SK-N-SH treated with all-trans-retinoic acid at 6 μM for 48 hours (cell line): Measurements from ENCODE around the gene AKT3.

Experiments used
- ATAC-seq: fragments of 200-7000 bp; cut with Tn5 transposase; 3 replicates; pipeline ENCODE4 v1.9.1; 2020; ENCODE audit warnings: mild to moderate bottlenecking, moderate library complexity
- ARNTL ChIP-seq: fragments of 450-650 bp; formaldehyde crosslinking; IDR thresholded peaks from 2 replicates; pipeline ENCODE4 v1.5.0; 2020; ENCODE audit warnings: low read depth, mild to moderate bottlenecking, moderate library complexity, borderline replicate concordance
- BACH2 ChIP-seq: fragments of 250-450 bp; sonication (Bioruptor Pico); IDR thresholded peaks from 2 replicates; pipeline ENCODE4 v1.9.0; 2021; ENCODE audit warnings: mild to moderate bottlenecking, borderline replicate concordance
- ESRRG ChIP-seq: fragments of 250-450 bp; sonication (Bioruptor Pico); IDR thresholded peaks from 2 replicates; pipeline ENCODE4 v1.6.1; 2021; ENCODE audit warnings: mild to moderate bottlenecking
- GLIS3 ChIP-seq: fragments of 250-450 bp; sonication (Bioruptor Pico); IDR thresholded peaks from 2 replicates; pipeline ENCODE4 v1.5.0; 2020; ENCODE audit warnings: mild to moderate bottlenecking, moderate library complexity
- ISL1 ChIP-seq: fragments of 250-450 bp; sonication (Bioruptor Pico); IDR thresholded peaks from 2 replicates; pipeline ENCODE4 v2.1.2; 2022; ENCODE audit warnings: mild to moderate bottlenecking, moderate library complexity
- OSR1 ChIP-seq: fragments of 250-450 bp; sonication (Bioruptor Pico); IDR thresholded peaks from 2 replicates; pipeline ENCODE4 v1.8.0; 2022; ENCODE audit warnings: moderate library complexity, mild to moderate bottlenecking, inconsistent platforms
- PPARA ChIP-seq: fragments of 250-450 bp; sonication (Bioruptor Pico); IDR thresholded peaks from 2 replicates; pipeline ENCODE4 v1.5.0; 2020; ENCODE audit warnings: mild to moderate bottlenecking, borderline replicate concordance
- RARB ChIP-seq: fragments of 250-450 bp; sonication (Bioruptor Pico); IDR thresholded peaks from 2 replicates; pipeline ENCODE4 v1.8.0; 2021; ENCODE audit warnings: mild to moderate bottlenecking, moderate library complexity
- SNAI2 ChIP-seq: fragments of 250-450 bp; sonication (Bioruptor Pico); IDR thresholded peaks from 2 replicates; pipeline ENCODE4 v1.5.0; 2020; ENCODE audit warnings: mild to moderate bottlenecking, moderate library complexity
- ZC3H10 ChIP-seq: fragments of 250-450 bp; sonication (Bioruptor Pico); IDR thresholded peaks from 2 replicates; pipeline ENCODE4 v1.5.1; 2021; ENCODE audit warnings: mild to moderate bottlenecking, moderate library complexity
- ZFP3 ChIP-seq: fragments of 250-450 bp; sonication (Bioruptor Pico); IDR thresholded peaks from 2 replicates; pipeline ENCODE4 v1.5.0; 2020; ENCODE audit warnings: mild to moderate bottlenecking, moderate library complexity
- ZFP30 ChIP-seq: fragments of 450-650 bp; formaldehyde crosslinking; IDR thresholded peaks from 2 replicates; pipeline ENCODE4 v1.5.0; 2022; ENCODE audit warnings: mild to moderate bottlenecking, moderate library complexity
- ZNF565 ChIP-seq: fragments of 450-650 bp; formaldehyde crosslinking; conservative IDR thresholded peaks from 2 replicates; pipeline ENCODE4 v1.5.0; 2020; ENCODE audit warnings: low read depth, mild to moderate bottlenecking, moderate library complexity
- ZNF70 ChIP-seq: fragments of 450-650 bp; formaldehyde crosslinking; IDR thresholded peaks from 2 replicates; pipeline ENCODE4 v1.5.0; 2020; ENCODE audit warnings: mild to moderate bottlenecking, moderate library complexity
- ZNF8 ChIP-seq: fragments of 450-650 bp; formaldehyde crosslinking; IDR thresholded peaks from 2 replicates; pipeline ENCODE4 v1.5.0; 2020; ENCODE audit warnings: mild to moderate bottlenecking, moderate library complexity
- TF ChIP-seq, protein P1 (sequence below): fragments of 250-450 bp; sonication (Bioruptor Pico); IDR thresholded peaks from 2 replicates; pipeline ENCODE4 v1.8.0; 2021; ENCODE audit warnings: low read depth, mild to moderate bottlenecking, moderate library complexity, borderline replicate concordance
- TF ChIP-seq, protein P2 (sequence below): fragments of 250-450 bp; sonication (Bioruptor Pico); IDR thresholded peaks from 2 replicates; pipeline ENCODE4 v1.5.1; 2020; ENCODE audit warnings: low read depth, mild to moderate bottlenecking, moderate library complexity
- TF ChIP-seq, protein P3 (sequence below): fragments of 250-450 bp; sonication (Bioruptor Pico); IDR thresholded peaks from 2 replicates; pipeline ENCODE4 v1.5.1; 2021; ENCODE audit warnings: mild to moderate bottlenecking, moderate library complexity
- TF ChIP-seq, protein P4 (sequence below): fragments of 250-450 bp; sonication (Bioruptor Pico); IDR thresholded peaks from 2 replicates; pipeline ENCODE4 v1.5.0; 2020; ENCODE audit warnings: mild to moderate bottlenecking, moderate library complexity
- TF ChIP-seq, protein P5 (sequence below): fragments of 250-450 bp; sonication (Bioruptor Pico); IDR thresholded peaks from 2 replicates; pipeline ENCODE4 v1.8.0; 2020; ENCODE audit warnings: mild to moderate bottlenecking, moderate library complexity, borderline replicate concordance

The AKT3 gene

DNA sequence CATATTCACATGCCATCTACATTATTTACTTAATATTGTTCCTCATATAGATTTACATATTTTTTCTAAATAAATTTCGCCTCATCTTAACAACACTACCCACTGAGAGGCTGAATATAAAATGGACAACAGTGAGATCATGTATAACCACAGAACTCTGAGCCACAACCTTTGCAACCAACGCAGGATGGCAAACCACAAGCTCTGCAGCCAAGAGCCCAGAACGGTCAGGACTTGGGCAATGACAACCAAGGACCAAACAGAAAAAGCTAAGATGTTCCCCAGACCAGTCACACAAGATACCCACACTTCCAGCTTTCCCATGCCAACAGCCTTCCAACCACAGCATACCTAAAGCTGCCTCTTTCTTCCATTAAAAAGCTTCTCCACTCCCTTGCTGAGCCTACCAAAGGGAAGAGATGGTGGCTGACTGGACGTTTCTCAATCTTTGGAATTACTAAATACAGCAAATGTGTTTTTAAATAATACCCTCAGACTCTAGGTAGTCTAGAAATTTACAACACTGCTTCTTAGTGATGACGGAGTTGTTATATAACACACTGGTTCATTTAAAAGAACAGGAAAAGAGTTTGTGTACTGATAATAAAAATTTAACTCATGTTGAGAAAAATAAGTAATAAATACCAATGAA, 117.9 kb downstream of the AKT3 start:
- ATAC-seq = no peak
- TF ChIP-seq ZNF70 = no peak
- no peak for TF ChIP-seq GLIS3 (CRISPR knock-in tag)
- TF ChIP-seq, protein P1, sequence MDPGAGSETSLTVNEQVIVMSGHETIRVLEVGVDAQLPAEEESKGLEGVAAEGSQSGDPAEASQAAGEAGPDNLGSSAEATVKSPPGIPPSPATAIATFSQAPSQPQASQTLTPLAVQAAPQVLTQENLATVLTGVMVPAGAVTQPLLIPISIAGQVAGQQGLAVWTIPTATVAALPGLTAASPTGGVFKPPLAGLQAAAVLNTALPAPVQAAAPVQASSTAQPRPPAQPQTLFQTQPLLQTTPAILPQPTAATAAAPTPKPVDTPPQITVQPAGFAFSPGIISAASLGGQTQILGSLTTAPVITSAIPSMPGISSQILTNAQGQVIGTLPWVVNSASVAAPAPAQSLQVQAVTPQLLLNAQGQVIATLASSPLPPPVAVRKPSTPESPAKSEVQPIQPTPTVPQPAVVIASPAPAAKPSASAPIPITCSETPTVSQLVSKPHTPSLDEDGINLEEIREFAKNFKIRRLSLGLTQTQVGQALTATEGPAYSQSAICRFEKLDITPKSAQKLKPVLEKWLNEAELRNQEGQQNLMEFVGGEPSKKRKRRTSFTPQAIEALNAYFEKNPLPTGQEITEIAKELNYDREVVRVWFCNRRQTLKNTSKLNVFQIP (CRISPR knock-in tag) = no peak
- TF ChIP-seq ISL1 (CRISPR knock-in tag) = no peak
- TF ChIP-seq, protein P2, sequence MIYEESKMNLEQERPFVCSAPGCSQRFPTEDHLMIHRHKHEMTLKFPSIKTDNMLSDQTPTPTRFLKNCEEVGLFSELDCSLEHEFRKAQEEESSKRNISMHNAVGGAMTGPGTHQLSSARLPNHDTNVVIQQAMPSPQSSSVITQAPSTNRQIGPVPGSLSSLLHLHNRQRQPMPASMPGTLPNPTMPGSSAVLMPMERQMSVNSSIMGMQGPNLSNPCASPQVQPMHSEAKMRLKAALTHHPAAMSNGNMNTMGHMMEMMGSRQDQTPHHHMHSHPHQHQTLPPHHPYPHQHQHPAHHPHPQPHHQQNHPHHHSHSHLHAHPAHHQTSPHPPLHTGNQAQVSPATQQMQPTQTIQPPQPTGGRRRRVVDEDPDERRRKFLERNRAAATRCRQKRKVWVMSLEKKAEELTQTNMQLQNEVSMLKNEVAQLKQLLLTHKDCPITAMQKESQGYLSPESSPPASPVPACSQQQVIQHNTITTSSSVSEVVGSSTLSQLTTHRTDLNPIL = no peak
- no peak for TF ChIP-seq PPARA (CRISPR knock-in tag)
- TF ChIP-seq, protein P3, sequence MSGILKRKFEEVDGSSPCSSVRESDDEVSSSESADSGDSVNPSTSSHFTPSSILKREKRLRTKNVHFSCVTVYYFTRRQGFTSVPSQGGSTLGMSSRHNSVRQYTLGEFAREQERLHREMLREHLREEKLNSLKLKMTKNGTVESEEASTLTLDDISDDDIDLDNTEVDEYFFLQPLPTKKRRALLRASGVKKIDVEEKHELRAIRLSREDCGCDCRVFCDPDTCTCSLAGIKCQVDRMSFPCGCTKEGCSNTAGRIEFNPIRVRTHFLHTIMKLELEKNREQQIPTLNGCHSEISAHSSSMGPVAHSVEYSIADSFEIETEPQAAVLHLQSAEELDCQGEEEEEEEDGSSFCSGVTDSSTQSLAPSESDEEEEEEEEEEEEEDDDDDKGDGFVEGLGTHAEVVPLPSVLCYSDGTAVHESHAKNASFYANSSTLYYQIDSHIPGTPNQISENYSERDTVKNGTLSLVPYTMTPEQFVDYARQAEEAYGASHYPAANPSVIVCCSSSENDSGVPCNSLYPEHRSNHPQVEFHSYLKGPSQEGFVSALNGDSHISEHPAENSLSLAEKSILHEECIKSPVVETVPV (CRISPR knock-in tag) = no peak
- no peak for TF ChIP-seq SNAI2 (CRISPR knock-in tag)
- no peak for TF ChIP-seq ESRRG
- no peak for TF ChIP-seq ZC3H10 (CRISPR knock-in tag)
- no peak for TF ChIP-seq OSR1 (CRISPR knock-in tag)

DNA sequence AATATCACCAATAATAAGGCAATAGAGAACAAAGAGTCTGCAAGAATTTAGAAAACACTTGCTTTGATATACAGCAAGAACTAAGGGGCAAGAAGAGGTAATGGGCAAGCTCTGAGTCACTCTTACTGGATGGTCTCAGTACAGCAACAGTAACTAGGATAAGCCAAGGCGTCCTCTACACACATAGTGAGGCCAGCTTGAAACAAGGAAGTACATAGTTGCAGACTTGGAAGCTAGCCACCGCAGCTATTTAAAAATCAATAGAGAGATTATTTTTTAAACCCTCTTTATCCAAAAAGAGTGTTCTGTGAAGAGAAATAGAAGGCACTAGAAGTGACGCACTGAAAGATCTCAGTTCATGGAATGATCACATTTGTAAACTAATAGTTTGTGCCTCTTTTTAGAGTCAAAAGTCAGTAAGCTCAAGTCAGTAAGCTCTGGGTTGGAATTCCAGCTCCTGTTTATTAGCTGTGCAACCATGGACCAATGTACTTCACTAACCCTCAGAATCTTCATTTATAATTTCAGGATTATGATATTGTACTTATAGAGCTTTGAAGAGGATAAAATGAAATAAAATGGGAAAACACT, 118.6 kb downstream of the AKT3 start:
- no peak for TF ChIP-seq ZNF565 (CRISPR knock-in tag)
- no peak for TF ChIP-seq ARNTL (CRISPR knock-in tag)
- TF ChIP-seq ZNF8 = no peak
- no peak for TF ChIP-seq SNAI2 (CRISPR knock-in tag)
- no peak for TF ChIP-seq ZNF70
- TF ChIP-seq RARB (CRISPR knock-in tag) = no peak
- no peak for TF ChIP-seq ZC3H10 (CRISPR knock-in tag)
- no peak for TF ChIP-seq GLIS3 (CRISPR knock-in tag)
- no peak for TF ChIP-seq BACH2 (CRISPR knock-in tag)
- no peak for TF ChIP-seq OSR1 (CRISPR knock-in tag)
- no peak for TF ChIP-seq ISL1 (CRISPR knock-in tag)
- no peak for ATAC-seq

DNA sequence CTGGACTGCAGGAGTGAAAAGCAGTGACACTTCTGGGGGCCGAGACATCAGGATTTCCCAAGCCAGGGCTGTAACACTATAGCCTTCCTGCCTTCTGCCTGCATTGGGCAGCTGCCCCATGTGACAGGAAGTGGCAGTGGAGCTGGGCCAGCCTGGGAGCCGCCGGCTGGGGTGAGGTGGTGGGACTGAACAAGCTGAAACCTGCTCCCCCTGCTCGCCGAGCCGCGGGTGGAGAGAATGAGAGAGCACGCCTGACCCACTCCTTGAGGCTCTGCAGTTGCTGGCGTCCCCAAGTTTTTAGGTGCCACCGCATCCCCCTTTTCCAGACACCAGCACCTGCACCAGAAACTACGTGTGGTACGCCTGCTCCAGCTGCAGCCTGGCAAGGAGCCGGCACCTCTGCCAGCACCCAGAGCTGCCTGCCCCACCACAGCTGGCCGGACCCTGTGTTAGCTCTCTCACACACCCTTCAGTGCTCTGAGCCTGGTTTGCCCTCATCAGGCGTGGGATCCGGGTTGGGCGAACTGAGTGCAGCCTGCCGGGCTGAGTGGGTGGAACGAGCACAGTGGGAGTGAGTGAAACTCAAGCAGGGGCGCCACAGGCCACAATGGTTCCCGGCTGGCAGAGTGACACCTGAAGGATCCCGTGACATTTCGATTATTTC, 119.4 kb downstream of the AKT3 start:
- TF ChIP-seq ZNF8 (no peak), ZNF565 (CRISPR knock-in tag) (no peak), ZFP30 (no peak), RARB (CRISPR knock-in tag) (no peak), PPARA (CRISPR knock-in tag) (no peak), ZFP3 (CRISPR knock-in tag) (no peak), GLIS3 (CRISPR knock-in tag) (no peak), OSR1 (CRISPR knock-in tag) (no peak), ZNF70 (no peak), ISL1 (CRISPR knock-in tag) (no peak), BACH2 (CRISPR knock-in tag) (no peak), ZC3H10 (CRISPR knock-in tag) (no peak)
- TF ChIP-seq, protein P4, sequence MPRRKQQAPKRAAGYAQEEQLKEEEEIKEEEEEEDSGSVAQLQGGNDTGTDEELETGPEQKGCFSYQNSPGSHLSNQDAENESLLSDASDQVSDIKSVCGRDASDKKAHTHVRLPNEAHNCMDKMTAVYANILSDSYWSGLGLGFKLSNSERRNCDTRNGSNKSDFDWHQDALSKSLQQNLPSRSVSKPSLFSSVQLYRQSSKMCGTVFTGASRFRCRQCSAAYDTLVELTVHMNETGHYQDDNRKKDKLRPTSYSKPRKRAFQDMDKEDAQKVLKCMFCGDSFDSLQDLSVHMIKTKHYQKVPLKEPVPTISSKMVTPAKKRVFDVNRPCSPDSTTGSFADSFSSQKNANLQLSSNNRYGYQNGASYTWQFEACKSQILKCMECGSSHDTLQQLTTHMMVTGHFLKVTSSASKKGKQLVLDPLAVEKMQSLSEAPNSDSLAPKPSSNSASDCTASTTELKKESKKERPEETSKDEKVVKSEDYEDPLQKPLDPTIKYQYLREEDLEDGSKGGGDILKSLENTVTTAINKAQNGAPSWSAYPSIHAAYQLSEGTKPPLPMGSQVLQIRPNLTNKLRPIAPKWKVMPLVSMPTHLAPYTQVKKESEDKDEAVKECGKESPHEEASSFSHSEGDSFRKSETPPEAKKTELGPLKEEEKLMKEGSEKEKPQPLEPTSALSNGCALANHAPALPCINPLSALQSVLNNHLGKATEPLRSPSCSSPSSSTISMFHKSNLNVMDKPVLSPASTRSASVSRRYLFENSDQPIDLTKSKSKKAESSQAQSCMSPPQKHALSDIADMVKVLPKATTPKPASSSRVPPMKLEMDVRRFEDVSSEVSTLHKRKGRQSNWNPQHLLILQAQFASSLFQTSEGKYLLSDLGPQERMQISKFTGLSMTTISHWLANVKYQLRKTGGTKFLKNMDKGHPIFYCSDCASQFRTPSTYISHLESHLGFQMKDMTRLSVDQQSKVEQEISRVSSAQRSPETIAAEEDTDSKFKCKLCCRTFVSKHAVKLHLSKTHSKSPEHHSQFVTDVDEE (CRISPR knock-in tag) = no peak
- TF ChIP-seq, protein P2 = no peak
- TF ChIP-seq, protein P3 (CRISPR knock-in tag) = no peak
- TF ChIP-seq, protein P5, sequence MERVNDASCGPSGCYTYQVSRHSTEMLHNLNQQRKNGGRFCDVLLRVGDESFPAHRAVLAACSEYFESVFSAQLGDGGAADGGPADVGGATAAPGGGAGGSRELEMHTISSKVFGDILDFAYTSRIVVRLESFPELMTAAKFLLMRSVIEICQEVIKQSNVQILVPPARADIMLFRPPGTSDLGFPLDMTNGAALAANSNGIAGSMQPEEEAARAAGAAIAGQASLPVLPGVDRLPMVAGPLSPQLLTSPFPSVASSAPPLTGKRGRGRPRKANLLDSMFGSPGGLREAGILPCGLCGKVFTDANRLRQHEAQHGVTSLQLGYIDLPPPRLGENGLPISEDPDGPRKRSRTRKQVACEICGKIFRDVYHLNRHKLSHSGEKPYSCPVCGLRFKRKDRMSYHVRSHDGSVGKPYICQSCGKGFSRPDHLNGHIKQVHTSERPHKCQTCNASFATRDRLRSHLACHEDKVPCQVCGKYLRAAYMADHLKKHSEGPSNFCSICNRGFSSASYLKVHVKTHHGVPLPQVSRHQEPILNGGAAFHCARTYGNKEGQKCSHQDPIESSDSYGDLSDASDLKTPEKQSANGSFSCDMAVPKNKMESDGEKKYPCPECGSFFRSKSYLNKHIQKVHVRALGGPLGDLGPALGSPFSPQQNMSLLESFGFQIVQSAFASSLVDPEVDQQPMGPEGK (CRISPR knock-in tag) = no peak
- no peak for ATAC-seq
